Mammary epithelial cell (primary cell): ENCODE measurements around the gene EPC2.

Experiments
- CTCF ChIP-seq, 2 donors: IDR thresholded peaks in 1 of 2; conservative IDR thresholded peaks in 1 of 2; 2 replicates each; pipeline ENCODE4 v1.5.1; 2011 to 2012; ENCODE audit warnings: inconsistent platforms in 2 of 2, low read length in 2 of 2, mild to moderate bottlenecking in 2 of 2, control low read depth in 1 of 2, low read depth in 1 of 2; ENCODE audit not compliant: insufficient read depth in 1 of 2; ENCODE audit errors: extremely low read depth in 1 of 2
- EZH2 ChIP-seq: IDR thresholded peaks from 2 replicates; pipeline ENCODE4 v1.6.1; 2012; ENCODE audit warnings: low read length, inconsistent platforms, borderline replicate concordance

GRCh38 chr2:148726228-148726627 lies 81.7 kb downstream of the EPC2 start:
- TF ChIP-seq CTCF (conservative IDR thresholded peaks at IDR 0.05 in 1 of 2, IDR thresholded peaks at IDR 0.05 in 1 of 2; ENCODE audit: extremely low read depth in 1 of 2, insufficient read depth in 1 of 2, low read depth in 1 of 2, low read length in 2 of 2) (no peak), EZH2 (no peak)
